ENCODE results near the gene CLEC2L.

Gene CLEC2L

DNA sequence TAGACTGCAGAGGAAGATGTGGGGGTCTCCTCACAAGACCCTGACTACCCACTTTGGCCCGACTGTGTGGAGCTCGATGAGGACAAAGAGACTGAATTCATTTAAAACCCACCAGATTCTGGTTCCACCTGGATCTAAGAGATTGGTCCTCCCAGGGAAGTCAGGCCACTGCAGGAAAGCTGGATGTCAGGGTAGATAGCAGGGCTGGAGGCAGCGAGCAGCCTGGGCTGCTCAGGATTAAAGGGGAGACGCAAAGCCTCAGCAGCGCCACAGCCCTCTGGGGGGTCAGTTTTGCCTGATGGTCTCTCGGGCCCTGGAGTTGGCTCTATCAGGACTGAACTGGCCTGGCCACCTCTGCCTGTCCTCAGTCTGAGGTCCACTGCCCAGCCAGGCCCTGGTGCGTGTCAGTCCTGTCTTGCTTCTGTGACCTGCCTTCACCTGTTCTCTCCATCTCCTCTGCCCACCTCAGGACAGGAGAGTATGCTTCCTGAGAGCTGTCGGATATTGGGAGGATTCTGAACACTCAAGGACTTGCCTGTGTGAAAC, 27.8 kb upstream of the CLEC2L start:
- H3K4me3 ChIP-seq (ENCODE audit: low read depth, low read length) = no peak overlapping the region
- TF ChIP-seq, protein P1, sequence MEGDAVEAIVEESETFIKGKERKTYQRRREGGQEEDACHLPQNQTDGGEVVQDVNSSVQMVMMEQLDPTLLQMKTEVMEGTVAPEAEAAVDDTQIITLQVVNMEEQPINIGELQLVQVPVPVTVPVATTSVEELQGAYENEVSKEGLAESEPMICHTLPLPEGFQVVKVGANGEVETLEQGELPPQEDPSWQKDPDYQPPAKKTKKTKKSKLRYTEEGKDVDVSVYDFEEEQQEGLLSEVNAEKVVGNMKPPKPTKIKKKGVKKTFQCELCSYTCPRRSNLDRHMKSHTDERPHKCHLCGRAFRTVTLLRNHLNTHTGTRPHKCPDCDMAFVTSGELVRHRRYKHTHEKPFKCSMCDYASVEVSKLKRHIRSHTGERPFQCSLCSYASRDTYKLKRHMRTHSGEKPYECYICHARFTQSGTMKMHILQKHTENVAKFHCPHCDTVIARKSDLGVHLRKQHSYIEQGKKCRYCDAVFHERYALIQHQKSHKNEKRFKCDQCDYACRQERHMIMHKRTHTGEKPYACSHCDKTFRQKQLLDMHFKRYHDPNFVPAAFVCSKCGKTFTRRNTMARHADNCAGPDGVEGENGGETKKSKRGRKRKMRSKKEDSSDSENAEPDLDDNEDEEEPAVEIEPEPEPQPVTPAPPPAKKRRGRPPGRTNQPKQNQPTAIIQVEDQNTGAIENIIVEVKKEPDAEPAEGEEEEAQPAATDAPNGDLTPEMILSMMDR (IDR thresholded peaks at IDR 0.05; ENCODE audit: borderline replicate concordance, insufficient read depth, low read depth, low read length) = no peak

DNA sequence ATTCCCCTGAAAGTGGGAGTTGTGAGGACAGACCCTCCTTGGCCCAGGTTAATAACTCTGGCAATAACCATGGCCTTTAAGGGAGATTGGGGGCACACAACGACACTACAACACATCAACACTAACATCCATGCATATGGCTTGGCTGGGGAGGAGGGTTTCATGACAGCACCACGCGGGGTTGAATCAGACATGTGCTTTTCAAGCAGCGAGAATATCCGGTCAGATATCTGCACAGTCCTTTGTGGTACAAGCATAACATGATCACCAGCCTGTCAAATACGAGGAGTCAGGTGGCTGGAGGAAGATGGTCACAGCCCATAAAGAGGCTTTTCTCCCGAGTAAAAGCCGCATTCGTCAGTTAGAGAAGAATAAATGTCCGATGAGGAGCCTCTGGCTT, 27.0 kb upstream of the CLEC2L start:
- H3K4me3 ChIP-seq (ENCODE audit: low read depth, low read length) = no peak overlapping the region
- TF ChIP-seq, protein P1 (IDR thresholded peaks at IDR 0.05; ENCODE audit: borderline replicate concordance, insufficient read depth, low read depth, low read length) = no peak

DNA sequence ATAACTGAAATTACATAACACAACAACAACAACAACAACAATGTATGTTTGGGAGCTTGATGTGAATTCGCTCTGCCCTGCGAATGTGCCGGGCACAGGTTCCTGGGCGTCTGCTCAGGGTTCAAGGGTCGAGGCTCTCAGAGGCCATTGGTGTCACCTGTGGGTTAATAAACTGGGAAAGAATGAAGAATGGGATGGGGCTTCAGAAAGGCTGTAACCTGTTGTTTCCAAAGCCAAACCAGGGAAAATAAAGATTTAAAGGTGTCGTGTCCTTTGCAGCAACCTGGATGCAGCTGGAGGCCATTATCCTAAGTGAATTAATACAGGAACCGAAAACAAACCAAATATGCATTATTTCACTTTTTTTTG, 22.7 kb upstream of the CLEC2L start:
- TF ChIP-seq, protein P1 (IDR thresholded peaks at IDR 0.05; ENCODE audit: borderline replicate concordance, insufficient read depth, low read depth, low read length) = no peak
- H3K4me3 ChIP-seq (ENCODE audit: low read depth, low read length) = no peak overlapping the region

DNA sequence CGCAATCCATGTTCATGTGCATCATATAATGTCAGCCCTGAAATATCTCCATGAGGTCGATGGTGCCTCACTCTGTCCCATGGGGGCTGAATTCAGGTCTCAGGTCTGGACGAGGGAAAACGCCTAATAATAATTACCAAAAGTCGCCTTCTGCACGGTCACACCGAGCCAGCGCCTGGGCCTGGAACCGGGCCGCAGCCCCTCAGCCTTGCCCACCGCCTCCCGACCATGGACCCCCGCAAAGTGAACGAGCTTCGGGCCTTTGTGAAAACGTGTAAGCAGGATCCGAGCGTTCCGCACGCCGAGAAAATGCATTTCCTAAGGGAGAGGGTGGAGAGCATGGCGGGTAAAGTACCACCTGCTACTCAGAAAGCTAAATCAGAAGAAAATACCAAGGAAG, 21.3 kb upstream of the CLEC2L start:
- TF ChIP-seq, protein P1 (IDR thresholded peaks at IDR 0.05; ENCODE audit: borderline replicate concordance, insufficient read depth, low read depth, low read length) = no peak
- no peak overlapping the region for H3K4me3 ChIP-seq (ENCODE audit: low read depth, low read length)

DNA sequence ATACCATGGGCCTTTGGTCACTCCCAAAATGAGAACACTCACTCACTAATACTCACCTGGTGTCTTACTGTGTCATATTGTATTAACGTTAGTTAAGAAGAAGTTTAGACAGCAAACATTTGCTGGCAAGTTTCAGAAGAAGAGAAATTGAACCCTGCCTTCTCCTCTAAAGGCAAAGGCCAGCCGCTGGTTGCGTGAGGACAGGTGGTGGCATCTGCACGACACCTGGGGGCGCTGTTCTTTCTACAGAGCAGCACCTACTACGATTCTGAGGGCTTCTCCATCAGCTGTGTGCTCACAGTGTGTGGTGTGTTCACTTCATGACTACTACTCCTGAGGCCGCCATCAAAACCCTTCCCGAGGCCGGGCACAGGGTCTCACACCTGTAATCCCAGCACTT, 17.9 kb upstream of the CLEC2L start:
- H3K4me3 ChIP-seq (ENCODE audit: low read depth, low read length) = no peak overlapping the region
- TF ChIP-seq, protein P1 (IDR thresholded peaks at IDR 0.05; ENCODE audit: borderline replicate concordance, insufficient read depth, low read depth, low read length) = peak; percentile 45

DNA sequence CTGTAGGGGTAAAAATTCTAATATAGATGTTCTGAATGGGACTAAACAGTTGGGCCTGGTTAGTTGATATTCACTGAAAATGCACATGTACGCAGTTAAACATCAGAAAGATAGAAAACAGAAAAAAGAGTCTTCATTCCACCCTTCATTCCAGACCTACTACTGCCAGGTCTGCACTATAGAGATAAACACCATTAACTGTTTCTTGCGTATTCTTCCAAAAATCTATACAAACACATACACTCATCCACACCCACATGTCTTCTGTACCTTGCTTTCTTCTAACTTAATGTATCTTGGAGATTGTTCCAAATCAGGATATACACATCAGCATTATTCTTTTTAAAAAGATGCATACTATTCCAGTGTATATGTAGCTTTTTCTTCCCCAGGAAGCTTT, 13.9 kb upstream of the CLEC2L start:
- TF ChIP-seq, protein P1 (IDR thresholded peaks at IDR 0.05; ENCODE audit: borderline replicate concordance, insufficient read depth, low read depth, low read length) = no peak

DNA sequence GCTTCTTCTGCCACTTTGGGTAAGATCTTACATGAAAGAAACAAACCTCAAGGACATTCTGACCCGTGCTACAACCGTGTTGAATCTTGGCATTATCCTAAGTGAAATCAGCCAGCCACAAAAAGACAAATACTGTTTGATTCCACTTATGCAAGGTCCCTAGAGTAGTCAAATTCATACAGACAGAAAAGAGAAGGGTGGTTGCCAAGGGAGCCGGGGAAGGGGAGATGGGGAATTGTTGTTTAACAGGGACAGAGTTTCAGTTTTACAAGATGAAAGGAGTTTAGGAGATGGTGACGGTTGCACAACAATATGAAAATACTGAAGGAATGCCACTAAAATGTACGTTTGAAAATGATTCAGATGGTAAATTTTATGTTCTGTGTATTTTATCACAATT, 12.2 kb upstream of the CLEC2L start:
- H3K4me3 ChIP-seq (ENCODE audit: low read depth, low read length) = no peak overlapping the region
- TF ChIP-seq, protein P1 (IDR thresholded peaks at IDR 0.05; ENCODE audit: borderline replicate concordance, insufficient read depth, low read depth, low read length) = no peak

More for the DNA sequence above, 13.9 kb upstream of the CLEC2L start:
- no peak overlapping the region for H3K4me3 ChIP-seq (ENCODE audit: low read depth, low read length)
